Endothelial cell (in vitro differentiated cells): ENCODE data around the gene TBC1D1. TPM values are rescaled to one million over a fixed set of nuclear protein-coding genes. Genes with fewer than 3 reads are reported as not detected.
A peak's percentile ranks its signal among the peaks of the same experiment; 100 is the strongest.

Experiments used
- DNase-seq: peaks from one replicate; pipeline ENCODE4 v3.0.0; 2021; ENCODE audit warnings: low spot score
- H3K27ac Mint-ChIP-seq: one replicate; pipeline ENCODE4 v1.8.0; 2021; ENCODE audit warnings: mixed read lengths, inconsistent platforms; ENCODE audit not compliant: unreplicated experiment
- H3K27me3 Mint-ChIP-seq: one replicate; pipeline ENCODE4 v1.8.0; 2021; ENCODE audit warnings: mild to moderate bottlenecking, moderate library complexity, mixed read lengths, inconsistent platforms; ENCODE audit not compliant: unreplicated experiment
- H3K36me3 Mint-ChIP-seq: one replicate; pipeline ENCODE4 v1.8.0; 2021; ENCODE audit warnings: mild to moderate bottlenecking, low read depth, mixed read lengths, inconsistent platforms; ENCODE audit not compliant: unreplicated experiment
- H3K4me1 Mint-ChIP-seq: one replicate; pipeline ENCODE4 v1.8.0; 2021; ENCODE audit warnings: mild to moderate bottlenecking, mixed read lengths, inconsistent platforms; ENCODE audit not compliant: unreplicated experiment
- H3K4me3 Mint-ChIP-seq: one replicate; pipeline ENCODE4 v1.8.0; 2021; ENCODE audit warnings: mild to moderate bottlenecking, mixed read lengths, inconsistent platforms; ENCODE audit not compliant: unreplicated experiment
- H3K9me3 Mint-ChIP-seq: one replicate; pipeline ENCODE4 v1.8.0; 2021; ENCODE audit warnings: mixed read lengths, inconsistent platforms; ENCODE audit not compliant: unreplicated experiment
- CTCF ChIP-seq: fragments of 200-600 bp; sonication (generic); IDR thresholded peaks from one replicate; pipeline ENCODE4 v1.5.0; 2021; ENCODE audit warnings: antibody characterized with exemption; ENCODE audit not compliant: unreplicated experiment
- total RNA-seq: library from RNA; stranded (reverse); fragmentation: NEBNext Ultra II Directional; extraction: Animal tissue kit (Norgen Biotek cat#: 25700); gene quantifications from one replicate; pipeline ENCODE4 v1.2.1, GENCODE V29; 2021; ENCODE audit not compliant: unreplicated experiment

TBC1D1 gene
- total RNA-seq, 1 donor from 2014 or later, result 139 TPM

DNA sequence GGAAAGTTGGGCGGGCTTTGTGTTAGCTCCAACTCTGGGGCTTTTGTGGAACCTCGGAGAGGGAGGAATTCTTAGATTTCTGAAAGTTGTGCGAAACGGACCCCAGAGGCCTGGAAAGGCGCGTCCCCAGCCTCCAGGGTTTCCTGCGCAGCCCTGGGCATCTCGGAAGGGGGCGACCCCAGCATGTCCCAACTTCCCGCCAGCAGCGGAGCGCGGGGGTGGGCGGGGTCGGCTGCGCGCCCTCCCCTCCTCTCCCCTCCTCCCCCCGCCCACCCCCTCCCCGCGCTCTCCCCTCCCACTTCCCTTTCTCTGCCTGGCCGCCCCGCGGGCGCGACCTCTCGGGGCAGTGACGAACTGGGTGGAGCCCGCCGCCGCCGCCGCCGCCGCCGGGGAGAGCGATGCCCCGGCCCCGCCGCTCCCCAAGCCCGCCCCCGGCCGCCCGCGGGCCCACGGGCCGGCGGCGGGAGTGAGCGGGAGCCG, 86.1 kb downstream of the TBC1D1 start:
- H3K36me3 Mint-ChIP-seq, result no peaks in the 10 kb centered on the region
- no peak overlapping the region for H3K27ac Mint-ChIP-seq
- DNase-seq, result peak; percentile 81
- peaks cover 10% of the 10 kb centered on the region for H3K4me1 Mint-ChIP-seq
- no peak for TF ChIP-seq CTCF
- H3K27me3 Mint-ChIP-seq, result peaks cover 13% of the 10 kb centered on the region
- no peaks in the 10 kb centered on the region for H3K9me3 Mint-ChIP-seq
- H3K4me3 Mint-ChIP-seq, result peak overlapping the region; percentile 79

- H3K4me1 Mint-ChIP-seq, result peaks cover 11% of the 10 kb centered on the region
- DNase-seq, result peak; percentile 62
- no peaks in the 10 kb centered on the region for H3K9me3 Mint-ChIP-seq
- H3K36me3 Mint-ChIP-seq, result no peaks in the 10 kb centered on the region
- H3K27me3 Mint-ChIP-seq, result peaks cover 13% of the 10 kb centered on the region
- peak; percentile 30 for TF ChIP-seq CTCF
- peak overlapping the region; percentile 42 for H3K27ac Mint-ChIP-seq
- peak overlapping the region; percentile 88 for H3K4me3 Mint-ChIP-seq
Observed at GRCh38 chr4:37977471-37978247, 86.8 kb downstream of the TBC1D1 start.

GRCh38 chr4:37978248-37978924, 87.5 kb downstream of the TBC1D1 start:
- Mint-ChIP-seq H3K9me3 (no peaks in the 10 kb centered on the region), H3K27me3 (peaks cover 12% of the 10 kb centered on the region), H3K4me3 (peak overlapping the region; percentile 88), H3K27ac (peak overlapping the region; percentile 42), H3K4me1 (peaks cover 11% of the 10 kb centered on the region), H3K36me3 (no peaks in the 10 kb centered on the region)
- DNase-seq, result no peak
- no peak for TF ChIP-seq CTCF

- no peaks in the 10 kb centered on the region for H3K36me3 Mint-ChIP-seq
Observed at GRCh38 chr4:37980246-37980645, 89.4 kb downstream of the TBC1D1 start.

More at GRCh38 chr4:37980246-37980645, 89.4 kb downstream of the TBC1D1 start:
- no peak for TF ChIP-seq CTCF
- DNase-seq, result no peak
- no peak overlapping the region for H3K27ac Mint-ChIP-seq
- H3K27me3 Mint-ChIP-seq, result peaks cover 12% of the 10 kb centered on the region
- peaks cover 11% of the 10 kb centered on the region for H3K4me1 Mint-ChIP-seq
- no peaks in the 10 kb centered on the region for H3K9me3 Mint-ChIP-seq
- no peak overlapping the region for H3K4me3 Mint-ChIP-seq
